HEK293 (cell line): ENCODE data around the gene ARMH3.
"Not testable (repeated sequence)": the region's sequence is repeated elsewhere in the genome, so short reads cannot be mapped to it uniquely, and the experiment has no call there.

Experiments used
- CTCF ChIA-PET: fragments of 350-600 bp; formaldehyde crosslinking; extraction: SDS; loops from one replicate; lab custom pipeline; 2021; ENCODE audit warnings: antibody characterized with exemption; lab: Yijun Ruan, JAX
- POLR2A ChIA-PET: fragments of 300-600 bp; formaldehyde crosslinking; extraction: SDS; loops from one replicate; lab custom pipeline; 2020; ENCODE audit warnings: antibody characterized with exemption, inconsistent platforms; lab: Yijun Ruan, JAX
- H3K27ac ChIP-seq: fragments of 200-500 bp; sonication (Bioruptor generic); 2 replicates; pipeline ENCODE4 v1.5.1; 2014; ENCODE audit warnings: low read depth, low read length, control low read depth, inconsistent platforms; ENCODE audit errors: extremely low read depth
- H3K36me3 ChIP-seq, 2 experiments: fragments of 200-500 bp in 1 of 2; sonication (Bioruptor generic) in 1 of 2; 1 replicate in 1 of 2; 2 replicates in 1 of 2; pipeline ENCODE4 v1.5.1; 2014 to 2017; ENCODE audit warnings: inconsistent platforms in 2 of 2, low read length in 2 of 2; ENCODE audit not compliant: control insufficient read depth in 2 of 2, insufficient read depth in 1 of 2
- H3K4me1 ChIP-seq: fragments of 200-500 bp; sonication (Bioruptor generic); 2 replicates; pipeline ENCODE4 v1.5.1; 2014; ENCODE audit warnings: mild to moderate bottlenecking, low read length, inconsistent platforms; ENCODE audit not compliant: control insufficient read depth, insufficient read depth
- H3K4me3 ChIP-seq: 2 replicates; pipeline ENCODE4 v1.5.1; 2011; ENCODE audit warnings: low read depth, mild to moderate bottlenecking, control low read depth, low read length, moderate library complexity
- H3K9me3 ChIP-seq: fragments of 200-500 bp; sonication (Bioruptor generic); 2 replicates; pipeline ENCODE4 v1.5.1; 2014; ENCODE audit warnings: low read depth, low read length, inconsistent platforms; ENCODE audit not compliant: control insufficient read depth, insufficient read depth
- BCL6B ChIP-seq: fragments of 450-650 bp; formaldehyde crosslinking; IDR thresholded peaks from 2 replicates; pipeline ENCODE4 v1.5.1; 2017; ENCODE audit warnings: missing biosample characterization, missing genetic modification characterization
- GLIS1 ChIP-seq: fragments of 450-650 bp; formaldehyde crosslinking; IDR thresholded peaks from 2 replicates; pipeline ENCODE4 v1.5.1; 2016; ENCODE audit warnings: missing biosample characterization, missing genetic modification characterization
- HOXA7 ChIP-seq: sonication (generic); formaldehyde crosslinking; IDR thresholded peaks from 2 replicates; pipeline ENCODE4 v1.8.1; 2022; ENCODE audit warnings: missing genetic modification reagents, borderline replicate concordance
- HOXC10 ChIP-seq: sonication (generic); formaldehyde crosslinking; IDR thresholded peaks from 2 replicates; pipeline ENCODE4 v1.8.1; 2023; ENCODE audit warnings: mild to moderate bottlenecking, missing genetic modification reagents
- SP7 ChIP-seq: fragments of 450-650 bp; formaldehyde crosslinking; IDR thresholded peaks from 2 replicates; pipeline ENCODE4 v1.5.1; 2016; ENCODE audit warnings: missing biosample characterization, missing genetic modification characterization
- ZIC2 ChIP-seq: fragments of 450-650 bp; formaldehyde crosslinking; IDR thresholded peaks from 2 replicates; pipeline ENCODE4 v1.5.1; 2016; ENCODE audit warnings: missing biosample characterization, missing genetic modification characterization
- ZNF146 ChIP-seq: fragments of 450-650 bp; formaldehyde crosslinking; IDR thresholded peaks from 2 replicates; pipeline ENCODE4 v1.5.1; 2016; ENCODE audit warnings: missing biosample characterization, missing genetic modification characterization
- ZNF155 ChIP-seq: fragments of 450-650 bp; formaldehyde crosslinking; IDR thresholded peaks from 2 replicates; pipeline ENCODE4 v1.5.1; 2016; ENCODE audit warnings: missing biosample characterization, missing genetic modification characterization
- ZNF211 ChIP-seq: fragments of 450-650 bp; formaldehyde crosslinking; IDR thresholded peaks from 2 replicates; pipeline ENCODE4 v1.5.1; 2016; ENCODE audit warnings: low read depth, missing biosample characterization, missing genetic modification characterization
- ZNF423 ChIP-seq: fragments of 450-650 bp; formaldehyde crosslinking; IDR thresholded peaks from 2 replicates; pipeline ENCODE4 v1.5.1; 2016; ENCODE audit warnings: missing biosample characterization, missing genetic modification characterization
- ZNF501 ChIP-seq: fragments of 450-650 bp; formaldehyde crosslinking; IDR thresholded peaks from 2 replicates; pipeline ENCODE4 v1.5.1; 2016; ENCODE audit warnings: missing biosample characterization, missing genetic modification characterization
- ZNF555 ChIP-seq: fragments of 450-650 bp; formaldehyde crosslinking; conservative IDR thresholded peaks from 2 replicates; pipeline ENCODE4 v1.5.1; 2017; ENCODE audit warnings: missing biosample characterization, mild to moderate bottlenecking, missing genetic modification characterization, inconsistent platforms
- ZNF585B ChIP-seq: fragments of 450-650 bp; formaldehyde crosslinking; IDR thresholded peaks from 2 replicates; pipeline ENCODE4 v1.5.1; 2016; ENCODE audit warnings: missing biosample characterization, missing genetic modification characterization
- ZNF692 ChIP-seq: fragments of 450-650 bp; formaldehyde crosslinking; IDR thresholded peaks from 2 replicates; pipeline ENCODE4 v1.5.1; 2016; ENCODE audit warnings: missing biosample characterization, missing genetic modification characterization
- ZNF776 ChIP-seq: fragments of 450-650 bp; formaldehyde crosslinking; IDR thresholded peaks from 2 replicates; pipeline ENCODE4 v1.5.0; 2017; ENCODE audit warnings: missing biosample characterization, missing genetic modification characterization, borderline replicate concordance
- ZSCAN30 ChIP-seq: fragments of 450-650 bp; IDR thresholded peaks from 2 replicates; pipeline ENCODE4 v1.5.1; 2018; ENCODE audit warnings: missing biosample characterization, mild to moderate bottlenecking, missing genetic modification characterization, moderate library complexity
- TF ChIP-seq, protein P1 (sequence below): fragments of 450-650 bp; formaldehyde crosslinking; IDR thresholded peaks from 2 replicates; pipeline ENCODE4 v1.5.1; 2016; ENCODE audit warnings: missing biosample characterization, missing genetic modification characterization, borderline replicate concordance
- TF ChIP-seq, protein P2 (sequence below): fragments of 450-650 bp; formaldehyde crosslinking; IDR thresholded peaks from 2 replicates; pipeline ENCODE4 v1.5.0; 2017; ENCODE audit warnings: missing biosample characterization, missing genetic modification characterization, borderline replicate concordance

ARMH3 gene

GRCh38 chr10:101980677-101981076 lies 75.3 kb downstream of the ARMH3 start:
- CTCF ChIA-PET, result interaction anchor here (1.0 to 2.5 kb wide), 3 partner anchors 30 to 140 kb away, joined by 3 to 7 read pairs (median 4); no protein-coding TSS in a partner anchor
- H3K4me1 ChIP-seq, H3K27ac ChIP-seq, POLR2A ChIA-PET, H3K9me3 ChIP-seq, H3K4me3 ChIP-seq: not testable (repeated sequence)
- peaks cover 8 to 15% of the 10 kb centered on the region in 2 experiments; a peak in 2 of 3 replicates for H3K36me3 ChIP-seq
- TF ChIP-seq ZNF146 (tag by site-specific recombination), result peak; percentile 99

DNA sequence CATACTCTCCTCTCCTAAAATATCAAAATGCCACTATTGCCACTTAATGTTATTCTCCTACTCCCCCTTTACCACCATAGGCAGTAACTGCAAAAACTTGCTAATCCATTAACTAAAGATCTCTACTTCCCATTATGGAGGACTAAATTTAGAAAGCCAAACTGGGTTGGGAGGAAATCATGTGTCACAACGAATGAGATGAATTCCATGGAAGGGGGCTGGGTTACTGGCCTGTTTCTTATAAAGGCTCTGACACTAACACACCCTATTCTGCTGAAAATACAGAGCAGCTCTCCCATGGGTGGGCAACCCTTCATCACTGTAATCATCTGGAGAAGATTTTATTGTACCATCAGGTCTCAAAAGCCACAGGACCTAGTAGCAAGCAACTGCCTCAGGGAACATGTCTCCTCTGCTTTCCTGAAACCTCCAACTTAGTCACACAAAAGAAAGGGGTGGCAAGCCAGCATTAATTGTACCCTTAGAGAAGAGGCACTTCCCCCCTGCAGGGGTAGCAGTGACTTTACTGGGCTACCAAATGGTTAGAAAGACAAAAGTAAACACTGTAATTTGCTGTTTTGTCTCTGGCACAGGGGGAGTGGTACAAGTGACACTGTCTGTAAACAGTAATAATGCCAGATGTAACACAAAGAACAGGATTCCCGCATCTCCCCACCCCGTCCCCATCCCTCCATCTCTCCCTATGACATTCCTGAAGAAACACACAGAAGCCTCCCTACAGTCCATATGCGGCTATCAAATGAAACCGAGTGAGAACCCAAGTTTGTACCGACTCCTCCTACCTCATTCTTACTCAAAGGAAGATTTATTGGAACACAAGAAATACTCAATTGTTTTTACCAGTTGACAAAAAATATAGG lies 81.6 kb downstream of the ARMH3 start:
- ChIA-PET POLR2A (no interaction called here), CTCF (interaction anchor here (1.2 kb wide), 2 partner anchors 36 to 139 kb away, joined by 3 to 4 read pairs; no protein-coding TSS in a partner anchor)
- Histone ChIP-seq H3K27ac (no peak overlapping the region), H3K36me3 (peaks cover 24 to 50% of the 10 kb centered on the region in 2 experiments), H3K4me1 (peaks cover 5% of the 10 kb centered on the region), H3K4me3 (no peak overlapping the region), H3K9me3 (no peaks in the 10 kb centered on the region)
- TF ChIP-seq ZNF585B (tag by site-specific recombination), result no peak
- TF ChIP-seq SP7 (tag by site-specific recombination), result peak; percentile 99
- TF ChIP-seq ZIC2 (tag by site-specific recombination), result peak; percentile 38
- 0 out of 2 replicates have a peak, but pooled peaks have one; percentile 28 for TF ChIP-seq ZNF211 (tag by site-specific recombination)
- TF ChIP-seq ZNF692 (tag by site-specific recombination), result no peak
- TF ChIP-seq GLIS1 (tag by site-specific recombination), result peak; percentile 46; the same call in 1 of the 2 replicates
- TF ChIP-seq, protein P1, sequence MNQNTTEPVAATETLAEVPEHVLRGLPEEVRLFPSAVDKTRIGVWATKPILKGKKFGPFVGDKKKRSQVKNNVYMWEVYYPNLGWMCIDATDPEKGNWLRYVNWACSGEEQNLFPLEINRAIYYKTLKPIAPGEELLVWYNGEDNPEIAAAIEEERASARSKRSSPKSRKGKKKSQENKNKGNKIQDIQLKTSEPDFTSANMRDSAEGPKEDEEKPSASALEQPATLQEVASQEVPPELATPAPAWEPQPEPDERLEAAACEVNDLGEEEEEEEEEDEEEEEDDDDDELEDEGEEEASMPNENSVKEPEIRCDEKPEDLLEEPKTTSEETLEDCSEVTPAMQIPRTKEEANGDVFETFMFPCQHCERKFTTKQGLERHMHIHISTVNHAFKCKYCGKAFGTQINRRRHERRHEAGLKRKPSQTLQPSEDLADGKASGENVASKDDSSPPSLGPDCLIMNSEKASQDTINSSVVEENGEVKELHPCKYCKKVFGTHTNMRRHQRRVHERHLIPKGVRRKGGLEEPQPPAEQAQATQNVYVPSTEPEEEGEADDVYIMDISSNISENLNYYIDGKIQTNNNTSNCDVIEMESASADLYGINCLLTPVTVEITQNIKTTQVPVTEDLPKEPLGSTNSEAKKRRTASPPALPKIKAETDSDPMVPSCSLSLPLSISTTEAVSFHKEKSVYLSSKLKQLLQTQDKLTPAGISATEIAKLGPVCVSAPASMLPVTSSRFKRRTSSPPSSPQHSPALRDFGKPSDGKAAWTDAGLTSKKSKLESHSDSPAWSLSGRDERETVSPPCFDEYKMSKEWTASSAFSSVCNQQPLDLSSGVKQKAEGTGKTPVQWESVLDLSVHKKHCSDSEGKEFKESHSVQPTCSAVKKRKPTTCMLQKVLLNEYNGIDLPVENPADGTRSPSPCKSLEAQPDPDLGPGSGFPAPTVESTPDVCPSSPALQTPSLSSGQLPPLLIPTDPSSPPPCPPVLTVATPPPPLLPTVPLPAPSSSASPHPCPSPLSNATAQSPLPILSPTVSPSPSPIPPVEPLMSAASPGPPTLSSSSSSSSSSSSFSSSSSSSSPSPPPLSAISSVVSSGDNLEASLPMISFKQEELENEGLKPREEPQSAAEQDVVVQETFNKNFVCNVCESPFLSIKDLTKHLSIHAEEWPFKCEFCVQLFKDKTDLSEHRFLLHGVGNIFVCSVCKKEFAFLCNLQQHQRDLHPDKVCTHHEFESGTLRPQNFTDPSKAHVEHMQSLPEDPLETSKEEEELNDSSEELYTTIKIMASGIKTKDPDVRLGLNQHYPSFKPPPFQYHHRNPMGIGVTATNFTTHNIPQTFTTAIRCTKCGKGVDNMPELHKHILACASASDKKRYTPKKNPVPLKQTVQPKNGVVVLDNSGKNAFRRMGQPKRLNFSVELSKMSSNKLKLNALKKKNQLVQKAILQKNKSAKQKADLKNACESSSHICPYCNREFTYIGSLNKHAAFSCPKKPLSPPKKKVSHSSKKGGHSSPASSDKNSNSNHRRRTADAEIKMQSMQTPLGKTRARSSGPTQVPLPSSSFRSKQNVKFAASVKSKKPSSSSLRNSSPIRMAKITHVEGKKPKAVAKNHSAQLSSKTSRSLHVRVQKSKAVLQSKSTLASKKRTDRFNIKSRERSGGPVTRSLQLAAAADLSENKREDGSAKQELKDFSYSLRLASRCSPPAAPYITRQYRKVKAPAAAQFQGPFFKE (tag by site-specific recombination), result no peak

- CTCF ChIA-PET, result interaction anchor here (1.8 to 3.2 kb wide), 2 partner anchors 37 to 83 kb away, joined by 6 to 9 read pairs; no protein-coding TSS in a partner anchor
- Histone ChIP-seq H3K4me3 (no peak overlapping the region), H3K36me3 (peaks cover 24 to 58% of the 10 kb centered on the region in 2 experiments), H3K27ac (no peak overlapping the region), H3K9me3 (no peaks in the 10 kb centered on the region), H3K4me1 (peaks cover 5% of the 10 kb centered on the region)
- POLR2A ChIA-PET, result no interaction called here
- TF ChIP-seq, protein P2, sequence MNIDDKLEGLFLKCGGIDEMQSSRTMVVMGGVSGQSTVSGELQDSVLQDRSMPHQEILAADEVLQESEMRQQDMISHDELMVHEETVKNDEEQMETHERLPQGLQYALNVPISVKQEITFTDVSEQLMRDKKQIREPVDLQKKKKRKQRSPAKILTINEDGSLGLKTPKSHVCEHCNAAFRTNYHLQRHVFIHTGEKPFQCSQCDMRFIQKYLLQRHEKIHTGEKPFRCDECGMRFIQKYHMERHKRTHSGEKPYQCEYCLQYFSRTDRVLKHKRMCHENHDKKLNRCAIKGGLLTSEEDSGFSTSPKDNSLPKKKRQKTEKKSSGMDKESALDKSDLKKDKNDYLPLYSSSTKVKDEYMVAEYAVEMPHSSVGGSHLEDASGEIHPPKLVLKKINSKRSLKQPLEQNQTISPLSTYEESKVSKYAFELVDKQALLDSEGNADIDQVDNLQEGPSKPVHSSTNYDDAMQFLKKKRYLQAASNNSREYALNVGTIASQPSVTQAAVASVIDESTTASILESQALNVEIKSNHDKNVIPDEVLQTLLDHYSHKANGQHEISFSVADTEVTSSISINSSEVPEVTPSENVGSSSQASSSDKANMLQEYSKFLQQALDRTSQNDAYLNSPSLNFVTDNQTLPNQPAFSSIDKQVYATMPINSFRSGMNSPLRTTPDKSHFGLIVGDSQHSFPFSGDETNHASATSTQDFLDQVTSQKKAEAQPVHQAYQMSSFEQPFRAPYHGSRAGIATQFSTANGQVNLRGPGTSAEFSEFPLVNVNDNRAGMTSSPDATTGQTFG (tag by site-specific recombination), result no peak
- no peak for TF ChIP-seq ZNF423 (tag by site-specific recombination)
- no peak for TF ChIP-seq ZSCAN30 (tag by site-specific recombination)
- no peak for TF ChIP-seq ZNF555 (tag by site-specific recombination)
- TF ChIP-seq BCL6B (tag by site-specific recombination), result no peak
- TF ChIP-seq ZNF501, result no peak
- no peak for TF ChIP-seq ZNF211 (tag by site-specific recombination)
- TF ChIP-seq HOXC10 (CRISPR knock-in tag), result no peak
- TF ChIP-seq ZNF776 (tag by site-specific recombination), result no peak
- no peak for TF ChIP-seq ZNF155 (tag by site-specific recombination)
- TF ChIP-seq HOXA7 (CRISPR knock-in tag), result no peak
Observed at GRCh38 chr10:101972761-101973160, 83.2 kb downstream of the ARMH3 start.
